Measurements from ENCODE around the gene PLAGL1.

Gene PLAGL1

GRCh38 chr6:143974089-143974488 is 34.0 kb downstream of the PLAGL1 start:
- Histone ChIP-seq H3K4me3 (ENCODE audit: low read length) (no peak overlapping the region), H3K27ac (ENCODE audit: low read length) (no peak overlapping the region), H4K20me1 (ENCODE audit: insufficient read depth, low read length) (no peaks in the 10 kb centered on the region), H3K9me3 (ENCODE audit: insufficient read depth, low read length) (no peaks in the 10 kb centered on the region), H3K4me1 (ENCODE audit: low read length) (no peaks in the 10 kb centered on the region), H3K27me3 (ENCODE audit: low read depth, low read length) (no peaks in the 10 kb centered on the region), H2AFZ (ENCODE audit: low read depth, low read length) (no peak overlapping the region), H3K4me2 (ENCODE audit: low read length) (no peak overlapping the region), H3K36me3 (replicated peaks; ENCODE audit: low read depth, low read length) (no peaks in the 10 kb centered on the region), H3K9ac (ENCODE audit: low read length) (no peak overlapping the region), H3K79me2 (ENCODE audit: low read length) (no peaks in the 10 kb centered on the region)
- no peak for TF ChIP-seq EZH2phosphoT487 (IDR thresholded peaks at IDR 0.05; ENCODE audit: low read depth)
- TF ChIP-seq CTCF (IDR thresholded peaks at IDR 0.05; ENCODE audit: low read depth, low read length): no peak

- H3K27ac ChIP-seq (ENCODE audit: low read length): no peak overlapping the region
- H3K4me2 ChIP-seq (ENCODE audit: low read length): no peak overlapping the region
- no peaks in the 10 kb centered on the region for H3K79me2 ChIP-seq (ENCODE audit: low read length)
- TF ChIP-seq EZH2phosphoT487 (IDR thresholded peaks at IDR 0.05; ENCODE audit: low read depth): no peak
- TF ChIP-seq CTCF (IDR thresholded peaks at IDR 0.05; ENCODE audit: low read depth, low read length): no peak
- H3K9ac ChIP-seq (ENCODE audit: low read length): no peak overlapping the region
- no peaks in the 10 kb centered on the region for H3K36me3 ChIP-seq (replicated peaks; ENCODE audit: low read depth, low read length)
- H4K20me1 ChIP-seq (ENCODE audit: insufficient read depth, low read length): no peaks in the 10 kb centered on the region
- H3K9me3 ChIP-seq (ENCODE audit: insufficient read depth, low read length): no peaks in the 10 kb centered on the region
- no peak overlapping the region for H2AFZ ChIP-seq (ENCODE audit: low read depth, low read length)
- no peaks in the 10 kb centered on the region for H3K4me1 ChIP-seq (ENCODE audit: low read length)
- no peak overlapping the region for H3K4me3 ChIP-seq (ENCODE audit: low read length)
- H3K27me3 ChIP-seq (ENCODE audit: low read depth, low read length): no peaks in the 10 kb centered on the region
These were observed 34.7 kb downstream of the PLAGL1 start for GRCh38 chr6:143973097-143973966.

- Histone ChIP-seq H3K27me3 (ENCODE audit: low read depth, low read length) (no peaks in the 10 kb centered on the region), H3K27ac (ENCODE audit: low read length) (no peak overlapping the region), H4K20me1 (ENCODE audit: insufficient read depth, low read length) (no peaks in the 10 kb centered on the region), H3K36me3 (replicated peaks; ENCODE audit: low read depth, low read length) (peaks cover 2% of the 10 kb centered on the region), H3K4me1 (ENCODE audit: low read length) (no peaks in the 10 kb centered on the region), H3K9ac (ENCODE audit: low read length) (no peak overlapping the region), H3K79me2 (ENCODE audit: low read length) (no peaks in the 10 kb centered on the region), H3K9me3 (ENCODE audit: insufficient read depth, low read length) (no peaks in the 10 kb centered on the region), H2AFZ (ENCODE audit: low read depth, low read length) (no peak overlapping the region), H3K4me3 (ENCODE audit: low read length) (no peak overlapping the region), H3K4me2 (ENCODE audit: low read length) (no peak overlapping the region)
- TF ChIP-seq EZH2phosphoT487 (IDR thresholded peaks at IDR 0.05; ENCODE audit: low read depth) (no peak), CTCF (IDR thresholded peaks at IDR 0.05; ENCODE audit: low read depth, low read length) (no peak)
These were observed 36.4 kb downstream of the PLAGL1 start for GRCh38 chr6:143971482-143972205.

GRCh38 chr6:143970456-143971218 is 37.4 kb downstream of the PLAGL1 start:
- no peak for TF ChIP-seq CTCF (IDR thresholded peaks at IDR 0.05; ENCODE audit: low read depth, low read length)
- no peak for TF ChIP-seq EZH2phosphoT487 (IDR thresholded peaks at IDR 0.05; ENCODE audit: low read depth)
- no peaks in the 10 kb centered on the region for H3K4me1 ChIP-seq (ENCODE audit: low read length)
- H3K36me3 ChIP-seq (replicated peaks; ENCODE audit: low read depth, low read length): peaks cover 2% of the 10 kb centered on the region
- H3K79me2 ChIP-seq (ENCODE audit: low read length): no peaks in the 10 kb centered on the region
- H3K9me3 ChIP-seq (ENCODE audit: insufficient read depth, low read length): no peaks in the 10 kb centered on the region
- H3K4me2 ChIP-seq (ENCODE audit: low read length): no peak overlapping the region
- H2AFZ ChIP-seq (ENCODE audit: low read depth, low read length): no peak overlapping the region
- no peaks in the 10 kb centered on the region for H3K27me3 ChIP-seq (ENCODE audit: low read depth, low read length)
- no peak overlapping the region for H3K27ac ChIP-seq (ENCODE audit: low read length)
- no peak overlapping the region for H3K4me3 ChIP-seq (ENCODE audit: low read length)
- H3K9ac ChIP-seq (ENCODE audit: low read length): no peak overlapping the region
- H4K20me1 ChIP-seq (ENCODE audit: insufficient read depth, low read length): no peaks in the 10 kb centered on the region

Measured in OCI-LY3 (cell line).